Left forelimb (tissue), 1 donor: ENCODE data around the gene HDAC2.
"Not testable (repeated sequence)": the region's sequence is repeated elsewhere in the genome, so short reads cannot be mapped to it uniquely, and the experiment has no call there.

Experiments used
- DNase-seq: peaks from one replicate; pipeline ENCODE4 v3.0.0-alpha.2; 2018; ENCODE audit warnings: low spot score

Gene HDAC2

DNA sequence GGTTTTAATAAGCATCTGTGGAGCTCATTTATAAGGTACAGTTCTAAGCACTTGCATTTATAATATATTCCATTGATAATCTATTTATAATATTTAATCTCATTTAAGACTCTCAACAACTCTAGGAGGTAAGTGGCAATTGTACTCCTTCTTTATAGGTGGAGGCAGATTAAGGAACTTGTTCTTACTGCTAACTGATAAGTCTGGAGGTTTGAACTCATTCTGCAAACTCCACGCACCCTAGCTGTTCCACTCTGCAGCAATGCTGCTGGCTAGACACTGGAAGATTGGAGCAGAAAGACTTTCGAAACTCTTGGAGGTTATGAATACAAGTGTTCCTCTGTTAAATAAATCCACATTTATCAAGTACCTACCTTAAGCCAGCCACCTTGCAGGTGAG, 793 bp upstream of the HDAC2 start:
- DNase-seq: no peak

- DNase-seq: peak; percentile 85
Measured at GRCh38 chr6:113969888-113970804, 802 bp downstream of the HDAC2 start.

GRCh38 chr6:113968472-113968871, 2.5 kb downstream of the HDAC2 start:
- DNase-seq: no peak

DNA sequence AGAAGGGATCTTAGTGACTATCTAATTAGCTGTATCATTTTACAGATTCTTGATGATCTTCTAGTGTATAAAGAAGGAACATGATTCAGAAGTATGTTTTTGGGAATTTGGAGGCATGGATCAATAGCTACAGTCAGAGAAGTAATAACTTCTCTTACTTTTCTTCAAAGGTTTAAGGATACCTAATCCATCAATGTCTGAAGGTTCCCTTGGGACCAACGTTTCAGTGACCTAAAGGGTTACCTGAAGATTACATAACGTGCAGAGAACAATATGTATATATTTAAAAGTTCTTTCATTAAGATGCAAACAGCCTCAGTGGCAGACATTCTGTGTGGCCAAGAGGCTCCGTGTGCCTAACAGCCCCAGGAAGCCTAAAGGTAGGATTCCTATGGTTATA, 3.2 kb downstream of the HDAC2 start:
- no peak for DNase-seq

DNA sequence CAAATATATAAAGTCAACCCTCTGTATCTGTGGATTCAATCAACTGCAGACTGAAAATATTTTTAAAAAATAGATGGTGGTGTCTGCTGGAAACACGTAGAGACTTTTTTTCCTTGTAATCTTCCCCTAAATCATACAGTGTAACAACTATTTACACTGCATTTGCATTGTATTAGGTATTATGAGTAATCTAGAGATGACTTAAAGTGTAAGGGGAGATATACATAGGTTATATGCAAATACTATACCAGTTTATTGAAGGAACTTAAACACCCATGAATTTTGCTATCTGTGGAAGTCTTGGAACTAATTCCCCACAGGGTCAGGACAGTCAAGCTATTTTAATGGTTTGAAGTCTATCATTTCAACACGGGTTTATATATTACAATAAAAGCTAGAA, 10.2 kb downstream of the HDAC2 start:
- no peak for DNase-seq

DNA sequence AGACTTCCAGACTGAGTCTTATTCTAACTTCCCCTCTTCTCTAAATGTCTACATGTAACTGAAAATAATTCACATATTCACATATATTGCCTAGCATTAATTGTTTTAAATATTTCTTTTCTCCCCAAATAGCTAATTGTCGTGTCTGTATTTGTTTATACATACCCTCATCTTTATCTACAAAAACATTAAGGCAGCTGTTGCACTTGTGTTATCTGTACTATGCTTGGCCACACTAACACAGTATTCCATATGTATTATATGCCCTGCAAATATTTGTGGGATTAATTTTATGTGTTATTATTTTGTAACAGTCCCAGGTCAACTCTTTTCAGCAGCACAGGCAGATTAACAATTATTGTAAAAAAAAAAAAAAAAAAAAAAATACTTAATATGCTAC, 11.7 kb downstream of the HDAC2 start:
- DNase-seq: no peak

DNA sequence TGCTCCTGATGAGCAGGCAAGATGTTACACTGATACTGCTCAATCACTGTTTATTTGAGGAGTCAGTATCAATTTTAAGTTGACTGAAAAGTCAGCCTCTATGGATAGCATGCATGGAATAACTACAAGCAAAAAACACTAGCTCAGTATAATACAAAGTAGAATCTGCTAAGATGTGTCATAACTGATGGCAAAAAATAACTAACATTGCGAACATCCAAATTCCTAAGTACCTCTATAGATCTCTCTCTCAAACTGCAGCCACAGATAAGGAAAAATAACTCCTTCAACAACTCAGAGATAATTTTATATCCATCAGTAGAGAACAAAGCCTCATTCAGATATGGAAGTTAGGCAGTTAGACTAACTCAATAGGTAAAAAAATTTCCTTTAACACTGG, 16.3 kb downstream of the HDAC2 start:
- no peak for DNase-seq

DNA sequence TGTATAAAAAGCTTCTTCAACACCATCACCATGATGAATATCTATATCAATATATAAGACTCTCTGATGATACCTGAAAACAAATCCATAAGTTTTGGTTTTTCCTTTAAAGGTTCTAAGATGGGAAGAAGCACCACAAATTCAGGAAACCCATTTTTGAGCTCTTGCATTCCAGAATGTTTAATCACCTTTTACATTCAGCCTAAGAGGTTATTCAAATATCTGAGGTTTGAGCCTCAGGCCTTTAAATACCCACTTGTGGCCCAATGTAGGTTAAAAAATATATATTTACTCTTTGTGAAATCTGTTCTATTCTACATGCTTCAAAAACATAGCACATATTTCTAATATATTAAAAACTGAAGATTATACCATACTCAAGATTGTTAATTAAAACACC, 17.6 kb downstream of the HDAC2 start:
- no peak for DNase-seq

DNA sequence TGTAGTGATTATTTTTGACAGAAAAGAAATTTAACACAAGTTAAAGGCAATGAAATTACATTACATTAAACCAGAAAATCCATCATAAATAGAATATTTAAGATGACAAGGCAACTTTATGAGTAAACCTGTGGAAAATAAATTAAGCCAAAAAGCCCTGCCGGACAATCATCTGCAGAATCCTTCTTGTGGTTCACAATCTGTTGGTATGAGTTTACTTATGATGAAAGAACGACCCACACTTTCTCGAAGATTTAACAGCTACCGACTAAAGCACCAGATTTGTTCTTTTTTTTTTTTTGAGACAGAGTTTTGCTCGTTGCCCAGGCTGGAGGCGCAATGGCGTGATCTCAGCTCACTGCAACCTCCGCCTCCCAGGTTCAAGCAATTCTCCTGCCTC, 21.4 kb downstream of the HDAC2 start:
- no peak for DNase-seq

DNA sequence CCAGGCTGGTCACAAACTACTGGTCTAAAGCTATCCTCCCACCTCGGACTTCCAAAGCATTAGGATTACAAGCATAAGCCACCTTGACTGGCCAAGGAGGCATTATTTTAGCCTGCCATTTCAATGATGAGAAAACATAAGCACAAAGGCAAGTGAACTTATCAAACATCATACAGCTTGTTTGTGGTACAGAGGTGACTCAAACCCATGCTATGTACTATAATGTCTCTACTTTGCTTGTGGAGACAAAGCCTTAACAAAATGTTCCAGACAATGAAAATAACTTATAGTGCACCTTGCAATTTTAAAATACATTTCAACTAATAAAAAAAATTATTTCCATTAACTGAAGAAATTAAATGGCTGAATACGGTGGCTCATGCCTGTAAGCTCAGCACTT, 26.2 kb downstream of the HDAC2 start:
- no peak for DNase-seq

DNA sequence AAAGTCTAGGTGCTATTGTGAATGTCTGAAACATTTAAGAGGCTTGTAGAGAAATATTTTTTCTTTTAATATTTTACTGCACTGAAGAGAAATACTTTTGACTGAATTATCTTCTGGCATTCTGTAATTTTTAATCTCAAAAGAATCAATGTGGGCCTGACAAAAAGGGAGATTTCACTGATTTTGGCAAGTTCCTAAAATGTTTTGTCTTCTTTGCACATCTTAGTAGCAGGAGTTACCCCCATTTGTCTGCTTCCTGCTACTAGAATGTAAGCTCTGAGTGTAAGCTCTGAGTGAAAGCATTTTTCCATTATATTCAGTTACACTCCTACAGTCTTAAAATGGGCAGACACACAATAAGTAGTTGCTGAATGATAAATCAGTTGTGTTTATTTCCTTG, 31.1 kb downstream of the HDAC2 start:
- no peak for DNase-seq

DNA sequence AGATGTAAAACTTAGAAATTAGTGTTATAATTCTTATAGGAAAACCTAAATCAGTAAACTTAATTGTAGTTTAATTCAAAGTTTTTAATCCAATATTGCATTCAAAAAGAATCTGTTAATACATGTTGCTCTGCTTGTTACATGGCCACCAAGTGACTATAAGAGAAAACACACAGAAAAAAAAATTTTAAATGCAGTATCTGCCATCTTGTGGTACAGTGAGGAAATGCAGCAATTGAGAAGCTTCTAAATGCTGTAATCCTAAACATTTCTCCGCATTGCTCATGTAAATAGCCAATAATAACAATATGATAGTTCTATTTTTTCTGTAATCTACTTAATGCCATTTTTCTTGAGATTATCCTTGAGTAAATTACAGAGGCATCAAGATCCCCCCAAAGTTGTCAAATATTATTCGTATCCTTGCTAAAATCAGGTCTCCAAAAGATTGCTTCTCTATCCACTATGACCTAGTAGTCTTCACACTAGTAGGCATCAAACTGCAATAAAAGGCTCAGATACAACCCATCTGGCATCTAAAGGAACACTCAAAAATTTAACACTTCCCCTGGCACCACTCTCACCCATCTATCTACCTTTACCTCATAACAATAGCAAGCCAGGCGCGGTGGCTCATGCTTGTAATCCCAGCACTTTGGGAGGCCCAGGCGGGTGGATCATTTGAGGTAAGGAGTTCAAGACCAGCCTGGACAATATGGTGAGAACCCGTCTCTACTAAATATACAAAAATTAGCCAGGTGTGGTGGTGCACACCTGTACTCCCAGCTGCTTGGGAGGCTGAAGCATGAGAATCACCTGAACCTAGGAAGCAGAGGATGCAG, 34.6 kb downstream of the HDAC2 start:
- no peak for DNase-seq

DNA sequence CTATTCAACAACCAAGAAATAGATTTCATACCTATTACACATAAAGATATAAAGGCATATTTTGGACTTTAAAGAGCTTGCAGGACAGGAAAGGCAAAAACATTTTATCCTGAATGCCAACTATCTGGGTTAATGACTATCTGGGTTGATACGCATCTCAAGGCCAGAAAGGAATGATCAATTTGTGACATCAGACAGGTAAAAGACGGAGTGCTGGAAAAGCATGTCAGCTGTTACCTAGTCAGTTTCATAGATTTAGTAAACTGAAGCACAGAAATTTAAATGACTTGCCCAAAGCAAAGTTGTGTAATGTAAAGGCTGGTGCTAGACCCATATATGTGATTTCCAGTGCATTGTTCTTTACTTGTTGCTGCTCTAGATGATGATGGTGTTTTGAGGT, 36.8 kb downstream of the HDAC2 start:
- no peak for DNase-seq

DNA sequence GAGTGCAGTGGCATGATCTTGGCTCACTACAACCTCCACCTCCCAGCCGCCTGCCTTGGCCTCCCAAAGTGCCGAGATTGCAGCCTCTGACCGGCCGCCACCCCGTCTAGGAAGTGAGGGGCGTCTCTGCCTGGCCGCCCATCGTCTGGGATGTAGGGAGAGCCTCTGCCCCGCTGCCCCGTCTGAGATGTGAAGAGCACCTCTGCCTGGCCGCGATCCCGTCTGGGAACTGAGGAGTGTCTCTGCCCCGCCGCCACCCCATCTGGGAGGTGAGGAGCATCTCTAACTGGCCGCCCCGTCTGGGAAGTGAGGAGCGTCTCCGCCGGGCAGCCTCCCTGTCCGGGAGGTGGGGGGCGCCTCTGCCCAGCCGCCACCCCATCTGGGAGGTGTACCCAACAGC, 39.0 kb downstream of the HDAC2 start:
- DNase-seq: not testable (repeated sequence)

DNA sequence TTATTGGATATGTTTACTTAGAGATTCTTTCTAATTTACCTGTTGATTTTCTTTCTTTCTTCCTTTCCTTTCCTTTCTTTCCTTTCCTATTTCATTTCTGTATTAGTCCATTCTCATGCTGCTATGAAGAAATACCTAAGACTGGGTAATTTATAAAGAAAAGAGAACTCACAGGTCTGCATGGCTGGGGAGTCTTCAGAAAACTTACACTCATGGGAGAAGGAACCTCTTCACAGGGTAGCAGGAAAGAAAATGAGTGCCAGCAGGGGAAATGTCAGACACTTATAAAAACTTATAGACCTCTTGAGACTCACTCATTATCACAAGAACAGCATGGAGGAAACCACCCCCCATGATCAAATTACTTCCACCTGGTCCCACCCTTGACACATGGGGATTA, 40.8 kb downstream of the HDAC2 start:
- DNase-seq: no peak

DNA sequence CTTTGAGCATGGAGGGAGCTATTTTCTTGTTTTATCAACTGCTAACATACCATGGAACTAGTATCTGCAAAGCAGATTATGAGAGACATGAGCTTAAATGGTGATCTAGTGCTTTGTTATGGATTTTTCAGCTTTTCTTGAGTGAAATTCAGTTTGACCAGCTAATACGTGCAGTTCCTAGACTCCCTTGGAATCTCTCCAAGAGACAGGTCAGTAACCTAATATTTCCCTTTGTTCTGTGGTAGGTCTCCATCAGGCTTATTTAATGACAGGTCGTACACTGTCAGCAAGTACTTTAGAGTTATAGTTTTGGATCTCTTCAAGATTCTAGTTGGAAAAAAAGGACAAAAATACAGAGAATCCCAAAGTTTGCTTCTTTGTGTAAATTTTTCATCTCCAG, 43.9 kb downstream of the HDAC2 start:
- DNase-seq: no peak

DNA sequence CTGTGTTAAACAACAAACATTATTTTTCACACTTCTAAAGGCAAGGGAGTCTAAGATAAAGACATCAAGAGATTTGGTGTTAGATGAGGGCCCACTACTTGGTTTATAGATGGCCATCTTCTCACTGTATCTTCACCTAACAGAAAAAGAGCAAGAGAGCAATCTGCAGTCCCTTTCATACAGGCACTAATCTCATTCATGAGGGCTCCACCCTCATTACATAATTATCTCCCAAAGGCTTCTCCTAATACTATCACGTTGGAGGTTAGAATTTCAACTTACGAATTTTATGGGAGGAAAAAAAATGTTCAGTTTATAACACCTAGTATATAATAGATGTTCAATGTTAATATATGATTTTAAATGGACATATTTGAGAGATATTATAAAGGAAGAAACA, 45.6 kb downstream of the HDAC2 start:
- DNase-seq: no peak

DNA sequence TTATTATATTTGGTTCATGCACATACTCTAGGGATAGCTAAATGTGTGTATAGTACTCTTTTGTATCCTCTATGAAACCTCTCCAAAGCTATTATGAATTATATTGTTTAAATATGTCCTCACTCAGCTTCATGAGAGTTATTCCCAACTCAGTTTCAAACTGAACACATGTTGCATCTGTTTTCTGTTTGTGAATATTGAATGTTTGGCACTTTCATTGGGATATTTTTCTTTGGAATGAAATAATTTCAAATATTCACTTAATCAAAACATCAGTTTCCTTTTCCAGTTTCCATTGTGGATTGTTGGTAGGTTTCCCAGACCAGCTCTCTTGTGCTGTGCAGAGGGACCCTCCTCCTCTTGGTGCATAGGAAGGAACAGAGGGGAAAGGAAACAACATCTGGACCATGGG, 46.6 kb downstream of the HDAC2 start:
- DNase-seq: no peak

DNA sequence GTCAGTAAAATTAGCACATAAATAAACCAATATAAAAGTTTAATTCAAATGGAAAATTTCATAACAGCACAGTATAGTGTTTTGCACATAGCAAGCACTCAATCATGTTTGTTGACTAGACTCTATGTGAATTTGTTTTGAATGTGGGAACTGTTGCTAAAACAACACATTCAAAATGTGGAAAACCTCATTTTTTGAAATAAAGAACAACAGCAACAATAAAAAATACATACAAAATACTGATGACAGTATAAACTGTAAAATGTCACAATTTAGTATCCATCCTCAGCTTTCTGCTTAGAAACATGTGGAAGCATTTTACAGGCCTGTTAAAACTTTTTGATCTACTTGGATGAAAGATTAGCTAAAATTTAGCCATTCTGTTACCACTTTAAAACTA, 47.4 kb downstream of the HDAC2 start:
- DNase-seq: no peak

GRCh38 chr6:113921299-113921904, 49.5 kb downstream of the HDAC2 start:
- no peak for DNase-seq

GRCh38 chr6:113920663-113921267, 50.2 kb downstream of the HDAC2 start:
- DNase-seq: no peak

GRCh38 chr6:113910285-113910684, 60.7 kb downstream of the HDAC2 start:
- not testable (repeated sequence) for DNase-seq
